Duodenal mucosa (tissue), 2 donors: ENCODE data around the gene HPGDS.

ENCODE experiments used
- H3K27ac ChIP-seq: one replicate; pipeline ENCODE4 v1.7.0; 2013; ENCODE audit warnings: low read depth, low read length
- H3K27me3 ChIP-seq, 2 donors: one replicate each; pipeline ENCODE4 v1.7.0; 2013; ENCODE audit warnings: low read length in 2 of 2, control low read depth in 1 of 2; ENCODE audit not compliant: insufficient read depth in 2 of 2, control insufficient read depth in 1 of 2
- H3K36me3 ChIP-seq, 2 donors: one replicate each; pipeline ENCODE4 v1.7.0; 2013; ENCODE audit warnings: low read length in 2 of 2, control low read depth in 1 of 2; ENCODE audit not compliant: insufficient read depth in 2 of 2, control insufficient read depth in 1 of 2
- H3K4me1 ChIP-seq, 2 donors: one replicate each; pipeline ENCODE4 v1.7.0; 2013; ENCODE audit warnings: low read length in 2 of 2, control low read depth in 1 of 2; ENCODE audit not compliant: insufficient read depth in 2 of 2, control insufficient read depth in 1 of 2
- H3K4me3 ChIP-seq, 2 donors: one replicate each; pipeline ENCODE4 v1.7.0; 2013; ENCODE audit warnings: low read length in 2 of 2, low read depth in 1 of 2
- H3K9ac ChIP-seq, 2 donors: one replicate each; pipeline ENCODE4 v1.7.0; 2013; ENCODE audit warnings: low read length in 2 of 2, low read depth in 1 of 2
- H3K9me3 ChIP-seq, 2 donors: one replicate each; pipeline ENCODE4 v1.7.0; 2013; ENCODE audit warnings: low read length in 2 of 2, control low read depth in 1 of 2; ENCODE audit not compliant: control insufficient read depth in 1 of 2

HPGDS gene

GRCh38 chr4:94372991-94373390 lies 30.4 kb upstream of the HPGDS start:
- Histone ChIP-seq H3K9ac (no peak overlapping the region), H3K27me3 (no peaks in the 10 kb centered on the region), H3K27ac (no peak overlapping the region), H3K4me3 (no peak overlapping the region), H3K9me3 (no peaks in the 10 kb centered on the region), H3K36me3 (no peaks in the 10 kb centered on the region), H3K4me1 (no peaks in the 10 kb centered on the region)

GRCh38 chr4:94372228-94372978 lies 29.8 kb upstream of the HPGDS start:
- no peaks in the 10 kb centered on the region for H3K36me3 ChIP-seq
- H3K9me3 ChIP-seq = no peaks in the 10 kb centered on the region
- H3K4me1 ChIP-seq = no peaks in the 10 kb centered on the region
- no peaks in the 10 kb centered on the region for H3K27me3 ChIP-seq
- H3K27ac ChIP-seq = no peak overlapping the region
- no peak overlapping the region for H3K9ac ChIP-seq
- H3K4me3 ChIP-seq = no peak overlapping the region

- Histone ChIP-seq H3K36me3 (no peaks in the 10 kb centered on the region), H3K9me3 (no peaks in the 10 kb centered on the region), H3K27me3 (no peaks in the 10 kb centered on the region), H3K27ac (no peak overlapping the region), H3K4me1 (no peaks in the 10 kb centered on the region), H3K4me3 (no peak overlapping the region), H3K9ac (no peak overlapping the region)
Measured at GRCh38 chr4:94371290-94371689, 28.7 kb upstream of the HPGDS start.

GRCh38 chr4:94370533-94371254 lies 28.1 kb upstream of the HPGDS start:
- H3K27ac ChIP-seq = no peak overlapping the region
- H3K4me1 ChIP-seq = no peaks in the 10 kb centered on the region
- no peaks in the 10 kb centered on the region for H3K36me3 ChIP-seq
- H3K9me3 ChIP-seq = no peaks in the 10 kb centered on the region
- H3K9ac ChIP-seq = no peak overlapping the region
- H3K27me3 ChIP-seq = no peaks in the 10 kb centered on the region
- H3K4me3 ChIP-seq = no peak overlapping the region

GRCh38 chr4:94369046-94369445 lies 26.4 kb upstream of the HPGDS start:
- Histone ChIP-seq H3K36me3 (no peaks in the 10 kb centered on the region), H3K9me3 (no peaks in the 10 kb centered on the region), H3K27me3 (no peaks in the 10 kb centered on the region), H3K9ac (no peak overlapping the region), H3K4me3 (no peak overlapping the region), H3K4me1 (no peaks in the 10 kb centered on the region), H3K27ac (no peak overlapping the region)

- H3K4me3 ChIP-seq = no peak overlapping the region
- H3K27me3 ChIP-seq = no peaks in the 10 kb centered on the region
Measured at GRCh38 chr4:94368459-94368858, 25.8 kb upstream of the HPGDS start.

GRCh38 chr4:94365304-94365703 lies 22.7 kb upstream of the HPGDS start:
- Histone ChIP-seq H3K4me1 (no peaks in the 10 kb centered on the region), H3K9me3 (no peaks in the 10 kb centered on the region), H3K27ac (no peak overlapping the region), H3K4me3 (no peak overlapping the region), H3K27me3 (no peaks in the 10 kb centered on the region), H3K9ac (no peak overlapping the region), H3K36me3 (no peaks in the 10 kb centered on the region)

More at GRCh38 chr4:94368459-94368858, 25.8 kb upstream of the HPGDS start:
- no peaks in the 10 kb centered on the region for H3K4me1 ChIP-seq
- no peaks in the 10 kb centered on the region for H3K36me3 ChIP-seq
- no peaks in the 10 kb centered on the region for H3K9me3 ChIP-seq
- no peak overlapping the region for H3K9ac ChIP-seq
- no peak overlapping the region for H3K27ac ChIP-seq

- H3K4me1 ChIP-seq = no peaks in the 10 kb centered on the region
- H3K36me3 ChIP-seq = no peaks in the 10 kb centered on the region
- no peak overlapping the region for H3K9ac ChIP-seq
- no peaks in the 10 kb centered on the region for H3K27me3 ChIP-seq
- H3K27ac ChIP-seq = no peak overlapping the region
- no peaks in the 10 kb centered on the region for H3K9me3 ChIP-seq
- H3K4me3 ChIP-seq = no peak overlapping the region
Measured at GRCh38 chr4:94364527-94364926, 21.9 kb upstream of the HPGDS start.

GRCh38 chr4:94363136-94363655 lies 20.6 kb upstream of the HPGDS start:
- Histone ChIP-seq H3K9ac (no peak overlapping the region), H3K4me1 (no peaks in the 10 kb centered on the region), H3K4me3 (no peak overlapping the region), H3K27me3 (no peaks in the 10 kb centered on the region), H3K27ac (no peak overlapping the region), H3K36me3 (no peaks in the 10 kb centered on the region), H3K9me3 (no peaks in the 10 kb centered on the region)

- Histone ChIP-seq H3K27me3 (no peaks in the 10 kb centered on the region), H3K27ac (no peak overlapping the region), H3K9ac (no peak overlapping the region), H3K36me3 (no peaks in the 10 kb centered on the region), H3K4me1 (no peaks in the 10 kb centered on the region), H3K4me3 (no peak overlapping the region), H3K9me3 (no peaks in the 10 kb centered on the region)
Measured at GRCh38 chr4:94359838-94360237, 17.2 kb upstream of the HPGDS start.
